Endothelial cell of umbilical vein (primary cell): Measurements from ENCODE around the gene CSTA. TPM values are rescaled to one million over a fixed set of nuclear protein-coding genes. Genes with fewer than 3 reads are reported as not detected.

Experiments used
- BruUV-seq: library from RNA; stranded (reverse); fragments of 400-500 nt; replicated peaks from 2 replicates; lab custom pipeline; 2021; lab: Mats Ljungman, UMichigan
- CTCF ChIA-PET: fragments of 300-600, 350-600 bp; sonication (Branson Sonifier 250); formaldehyde crosslinking; loops from one replicate; lab custom pipeline; 2021; ENCODE audit warnings: antibody characterized with exemption, inconsistent platforms; lab: Charles Lee
- POLR2A ChIA-PET: fragments of 300-600, 350-600 bp; sonication (Branson Sonifier 250); formaldehyde crosslinking; loops from one replicate; lab custom pipeline; 2021; ENCODE audit warnings: antibody characterized with exemption, inconsistent platforms; lab: Charles Lee
- DNase-seq: peaks from one replicate; pipeline ENCODE4 v3.0.0-alpha.2; 2011; ENCODE audit warnings: low read depth, low spot score
- FAIRE-seq: peaks from 2 replicates; lab custom pipeline; 2011; peaks lifted over from hg19 to GRCh38; lab: Jason Lieb, UNC
- H2AFZ ChIP-seq: 2 replicates; pipeline ENCODE4 v1.6.0; 2012; ENCODE audit warnings: low read depth, low read length, control low read depth, inconsistent platforms
- H3K27ac ChIP-seq: 2 replicates; pipeline ENCODE4 v1.5.1; 2011; ENCODE audit warnings: low read depth, mild to moderate bottlenecking, control low read depth, low read length, moderate library complexity; ENCODE audit not compliant: insufficient read depth
- H3K27me3 ChIP-seq, 2 experiments: 2 replicates each; pipeline versions ENCODE4 v1.6.0 to v1.6.1; 2011; ENCODE audit warnings: low read length in 2 of 2, mixed read lengths in 1 of 2; ENCODE audit not compliant: control insufficient read depth in 2 of 2, insufficient read depth in 2 of 2
- H3K36me3 ChIP-seq, 2 experiments: 2 replicates in 1 of 2; 3 replicates in 1 of 2; pipeline ENCODE4 v1.5.1; 2011; ENCODE audit warnings: low read length in 2 of 2, mild to moderate bottlenecking in 1 of 2, moderate library complexity in 1 of 2; ENCODE audit not compliant: control insufficient read depth in 2 of 2, insufficient read depth in 2 of 2; ENCODE audit errors: extremely low read depth in 1 of 2
- H3K4me1 ChIP-seq: 3 replicates; pipeline ENCODE4 v1.5.1; 2011; ENCODE audit warnings: mild to moderate bottlenecking, low read length; ENCODE audit not compliant: control insufficient read depth, insufficient read depth; ENCODE audit errors: extremely low read depth
- H3K4me2 ChIP-seq: 2 replicates; pipeline ENCODE4 v1.6.1; 2011; ENCODE audit warnings: low read length, control low read depth, mixed read lengths; ENCODE audit not compliant: insufficient read depth
- H3K4me3 ChIP-seq, 3 experiments: fragments of 200-600 bp in 1 of 3; sonication (generic), shearing (Covaris generic) in 1 of 3; replicated peaks in 1 of 3; 2 replicates each; pipeline ENCODE4 v1.5.1; 2011 to 2016; ENCODE audit warnings: control low read depth in 3 of 3, low read length in 3 of 3, mild to moderate bottlenecking in 2 of 3, inconsistent platforms in 1 of 3, low read depth in 1 of 3, moderate library complexity in 1 of 3; ENCODE audit not compliant: insufficient read depth in 1 of 3
- H3K79me2 ChIP-seq: 2 replicates; pipeline ENCODE4 v1.6.0; 2012; ENCODE audit warnings: low read length, inconsistent platforms; ENCODE audit not compliant: control insufficient read depth, insufficient read depth
- H3K9ac ChIP-seq: replicated peaks from 2 replicates; pipeline ENCODE3; 2011; ENCODE audit warnings: low read length, control low read depth; ENCODE audit not compliant: insufficient read depth; ENCODE audit errors: extremely low read depth
- H3K9me1 ChIP-seq: replicated peaks from 3 replicates; pipeline ENCODE4 v1.6.0; 2011; ENCODE audit warnings: mild to moderate bottlenecking, low read length; ENCODE audit not compliant: control insufficient read depth, insufficient read depth; ENCODE audit errors: extremely low read depth
- H3K9me3 ChIP-seq: replicated peaks from 2 replicates; pipeline ENCODE4 v1.5.1; 2012; ENCODE audit warnings: low read length, inconsistent platforms; ENCODE audit not compliant: control insufficient read depth, insufficient read depth
- H4K20me1 ChIP-seq: replicated peaks from 2 replicates; pipeline ENCODE3; 2011; ENCODE audit warnings: mild to moderate bottlenecking, low read length; ENCODE audit not compliant: control insufficient read depth, insufficient read depth; ENCODE audit errors: extremely low read depth
- JUN ChIP-seq: IDR thresholded peaks from 2 replicates; pipeline ENCODE4 v1.6.1; 2011; ENCODE audit warnings: borderline replicate concordance, low read depth; ENCODE audit not compliant: insufficient read length, insufficient read depth
- POLR2A ChIP-seq: IDR thresholded peaks from 2 replicates; pipeline ENCODE4 v1.6.1; 2012; ENCODE audit warnings: low read depth, mild to moderate bottlenecking, control low read depth, low read length
- dilution Hi-C: fragments of 300-500 bp; cut with MboI; formaldehyde crosslinking; loops from one replicate; pipeline ENCODE4 v1.15.0; 2019; ENCODE audit warnings: low sequenced_read_pairs; ENCODE audit not compliant: extremely low pct_ligation_motif_present
- intact Hi-C: fragments of 100-400 bp; cut with micrococcal nuclease; formaldehyde crosslinking; loops from one replicate; pipeline ENCODE4 v1.10.0; 2022
- polyA plus RNA-seq, 4 experiments: library from polyadenylated mRNA; depleted of rRNA in 3 of 4; stranded (reverse) in 3 of 4; unstranded in 1 of 4; fragments of >200 nt; gene quantifications; 2 replicates each; pipeline versions ENCODE4 v1.2.1 to v1.2.3, GENCODE V29; 2011 to 2012; ENCODE audit warnings: missing spikeins in 1 of 4
- total RNA-seq: library from RNA; stranded (reverse); gene quantifications from 2 replicates; pipeline ENCODE4 v1.2.3, GENCODE V29; 2021
- TF ChIP-seq, protein P1 (sequence below), 2 donors: IDR thresholded peaks; 1 replicate in 1 of 2; 2 replicates in 1 of 2; pipeline ENCODE4 v1.5.1; 2011; ENCODE audit warnings: low read length in 2 of 2, mild to moderate bottlenecking in 2 of 2, moderate library complexity in 2 of 2, control low read depth in 1 of 2, inconsistent platforms in 1 of 2, low read depth in 1 of 2; ENCODE audit not compliant: insufficient read depth in 1 of 2; ENCODE audit errors: extremely low read depth in 1 of 2

Gene CSTA
- total and polyA plus RNA-seq, 2 donors (not counting 3 experiments of a cell fraction or from before 2014, with no cell fraction given): not detected

DNA sequence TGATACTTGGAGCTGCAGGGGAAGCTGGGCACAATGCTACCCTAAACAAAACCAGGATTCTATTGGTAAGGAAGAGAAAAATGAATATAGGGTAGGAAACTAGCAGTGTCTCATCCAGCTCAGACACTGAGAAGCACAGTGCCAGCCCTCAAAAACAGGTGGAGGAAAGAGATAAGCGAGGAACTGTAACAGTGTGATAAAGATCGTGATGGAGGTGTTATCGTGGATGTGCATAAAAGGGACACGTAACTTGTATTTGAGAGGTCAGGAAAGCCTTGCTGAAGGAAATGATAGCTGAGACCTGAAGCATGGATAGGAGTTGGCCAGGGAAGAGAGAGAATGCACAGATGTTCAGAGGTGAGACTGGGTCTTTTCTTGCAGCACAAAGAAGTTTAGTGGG lies 30.6 kb downstream of the CSTA start:
- no peak overlapping the region for H2AFZ ChIP-seq
- H3K79me2 ChIP-seq: no peaks in the 10 kb centered on the region
- H3K9ac ChIP-seq: no peak overlapping the region
- no peaks in the 10 kb centered on the region for H4K20me1 ChIP-seq
- DNase-seq (no peak), FAIRE-seq (no peak)
- peaks cover 0 to 3% of the 10 kb centered on the region in 2 experiments for H3K36me3 ChIP-seq
- H3K4me3 ChIP-seq: no peak overlapping the region
- H3K27me3 ChIP-seq: no peaks in the 10 kb centered on the region
- ChIA-PET POLR2A (no interaction called here), CTCF (no interaction called here)
- no TSS peak for BruUV-seq
- H3K9me1 ChIP-seq: no peaks in the 10 kb centered on the region
- no peak overlapping the region for H3K4me2 ChIP-seq
- intact Hi-C loops: loop anchor here (1.0 kb wide), 1 partner anchor 809 kb away; no protein-coding TSS in a partner anchor
- H3K9me3 ChIP-seq: no peaks in the 10 kb centered on the region
- H3K4me1 ChIP-seq: no peaks in the 10 kb centered on the region
- no peak for TF ChIP-seq JUN
- dilution Hi-C loops: no loop called here
- no peak overlapping the region for H3K27ac ChIP-seq

DNA sequence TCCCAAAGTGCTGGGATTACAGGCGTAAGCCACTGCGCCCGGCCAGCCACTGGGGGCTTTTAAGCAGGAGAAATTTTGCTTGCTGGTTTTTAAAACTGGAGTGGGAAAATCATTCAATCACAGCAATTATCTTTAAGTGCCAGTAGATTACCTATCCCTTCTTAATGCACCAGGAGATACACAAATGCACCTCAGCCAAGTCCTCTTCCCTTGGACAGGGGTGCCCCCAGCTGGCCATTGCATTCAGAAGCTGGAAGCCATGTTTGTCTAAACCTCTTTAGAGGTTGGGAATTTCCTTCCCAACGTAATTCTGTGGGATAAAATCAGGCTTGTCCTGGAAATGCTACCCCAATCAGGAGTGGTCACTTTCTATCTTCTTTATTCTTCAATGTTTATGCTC lies 31.4 kb downstream of the CSTA start:
- intact Hi-C loops: loop anchor here (1.0 kb wide), 1 partner anchor 810 kb away; no protein-coding TSS in a partner anchor
- no peak for DNase-seq
- Histone ChIP-seq H3K36me3 (peaks cover 0 to 3% of the 10 kb centered on the region in 2 experiments), H3K4me1 (no peaks in the 10 kb centered on the region), H3K27me3 (no peaks in the 10 kb centered on the region), H3K4me2 (no peak overlapping the region), H3K9me1 (no peaks in the 10 kb centered on the region), H3K9ac (no peak overlapping the region), H4K20me1 (no peaks in the 10 kb centered on the region), H2AFZ (no peak overlapping the region), H3K79me2 (no peaks in the 10 kb centered on the region), H3K4me3 (no peak overlapping the region), H3K27ac (no peak overlapping the region), H3K9me3 (no peaks in the 10 kb centered on the region)
- POLR2A ChIA-PET: no interaction called here
- dilution Hi-C loops: no loop called here
- FAIRE-seq: no peak
- CTCF ChIA-PET: interaction anchor here (0.6 kb wide), 1 partner anchor 586 kb away, joined by 5 read pairs; no protein-coding TSS in a partner anchor
- TF ChIP-seq POLR2A: no peak
- TF ChIP-seq, protein P1, sequence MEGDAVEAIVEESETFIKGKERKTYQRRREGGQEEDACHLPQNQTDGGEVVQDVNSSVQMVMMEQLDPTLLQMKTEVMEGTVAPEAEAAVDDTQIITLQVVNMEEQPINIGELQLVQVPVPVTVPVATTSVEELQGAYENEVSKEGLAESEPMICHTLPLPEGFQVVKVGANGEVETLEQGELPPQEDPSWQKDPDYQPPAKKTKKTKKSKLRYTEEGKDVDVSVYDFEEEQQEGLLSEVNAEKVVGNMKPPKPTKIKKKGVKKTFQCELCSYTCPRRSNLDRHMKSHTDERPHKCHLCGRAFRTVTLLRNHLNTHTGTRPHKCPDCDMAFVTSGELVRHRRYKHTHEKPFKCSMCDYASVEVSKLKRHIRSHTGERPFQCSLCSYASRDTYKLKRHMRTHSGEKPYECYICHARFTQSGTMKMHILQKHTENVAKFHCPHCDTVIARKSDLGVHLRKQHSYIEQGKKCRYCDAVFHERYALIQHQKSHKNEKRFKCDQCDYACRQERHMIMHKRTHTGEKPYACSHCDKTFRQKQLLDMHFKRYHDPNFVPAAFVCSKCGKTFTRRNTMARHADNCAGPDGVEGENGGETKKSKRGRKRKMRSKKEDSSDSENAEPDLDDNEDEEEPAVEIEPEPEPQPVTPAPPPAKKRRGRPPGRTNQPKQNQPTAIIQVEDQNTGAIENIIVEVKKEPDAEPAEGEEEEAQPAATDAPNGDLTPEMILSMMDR (IDR thresholded peaks at IDR 0.05; ENCODE audit: extremely low read depth in 1 of 2, insufficient read depth in 1 of 2, low read depth in 1 of 2, low read length in 2 of 2): peak in 1 of 2 donors; percentile 16
- BruUV-seq: no TSS peak
